GM12873 (cell line): ENCODE data around the gene FAF1.

Experiments
- CTCF ChIP-seq: IDR thresholded peaks from 2 replicates; pipeline ENCODE4 v1.5.1; 2012; ENCODE audit warnings: low read depth, mild to moderate bottlenecking, moderate library complexity, low read length, control low read depth; ENCODE audit not compliant: insufficient read depth; ENCODE audit errors: missing control alignments

The FAF1 gene

GRCh38 chr1:50827546-50827945 lies 132.5 kb downstream of the FAF1 start:
- TF ChIP-seq CTCF = no peak

- TF ChIP-seq CTCF = no peak
Measured at GRCh38 chr1:50822035-50822776, 137.9 kb downstream of the FAF1 start.

- TF ChIP-seq CTCF = no peak
Measured at GRCh38 chr1:50820545-50820944, 139.5 kb downstream of the FAF1 start.

- TF ChIP-seq CTCF = no peak
Measured at GRCh38 chr1:50812346-50812745, 147.7 kb downstream of the FAF1 start.

GRCh38 chr1:50808296-50808695 lies 151.8 kb downstream of the FAF1 start:
- no peak for TF ChIP-seq CTCF

- TF ChIP-seq CTCF = no peak
Measured at GRCh38 chr1:50796272-50796671, 163.8 kb downstream of the FAF1 start.

GRCh38 chr1:50793521-50793920 lies 166.5 kb downstream of the FAF1 start:
- no peak for TF ChIP-seq CTCF
